ENCODE results near the gene CDON. TPM values are rescaled to one million over a fixed set of nuclear protein-coding genes. Genes with fewer than 3 reads are reported as not detected.

CDON gene
- total and polyA plus RNA-seq, 2 of the 13 experiments (the other 11 are each of a cell fraction or from before 2014, with no cell fraction given): 9.6 to 12.8 TPM

- no peaks in the 10 kb centered on the region for H3K79me2 ChIP-seq (ENCODE audit: insufficient read depth, low read length)
- no peak overlapping the region for H3K4me3 ChIP-seq (replicated peaks in 1 of 3; ENCODE audit: insufficient read depth in 1 of 3, low read depth in 2 of 3, low read length in 3 of 3)
- no peaks in the 10 kb centered on the region for H3K27me3 ChIP-seq (ENCODE audit: control insufficient read depth in 1 of 2, insufficient read depth in 2 of 2, low read length in 2 of 2)
- intact Hi-C loops (cut with micrococcal nuclease; ENCODE audit: unreplicated experiment): no loop called here
- ChIA-PET CTCF (ENCODE audit: low intra/inter-chr PET ratio, low total read pairs) (no interaction called here), POLR2A (no interaction called here)
- in situ Hi-C loops (cut with HindIII; ENCODE audit: extremely low pct_ligation_motif_present, low pct_unique_long_range_greater_than_20kb): no loop called here
- ATAC-seq (no peak), DNase-seq (ENCODE audit: low spot score) (no peak), FAIRE-seq (no peak)
- no peak overlapping the region for H3K4me2 ChIP-seq (ENCODE audit: low read depth, low read length)
- no peak overlapping the region for H3K9ac ChIP-seq (ENCODE audit: insufficient read depth, low read depth, low read length)
- BruUV-seq (replicated peaks): no TSS peak
- no peaks in the 10 kb centered on the region for H3K9me3 ChIP-seq (ENCODE audit: low read length)
- H3K4me1 ChIP-seq (ENCODE audit: insufficient read depth, low read length): peaks cover 21% of the 10 kb centered on the region
- no peaks in the 10 kb centered on the region for H4K20me1 ChIP-seq (ENCODE audit: insufficient read depth, low read length)
- TF ChIP-seq ZNF691 (CRISPR knock-in tag; IDR thresholded peaks at IDR 0.05; ENCODE audit: borderline replicate concordance, low read depth) (no peak), PCBP1 (IDR thresholded peaks at IDR 0.05; ENCODE audit: borderline replicate concordance, low read depth, low read length) (peak; percentile 87; the same call in 1 of the 2 replicates), DBP (CRISPR knock-in tag; IDR thresholded peaks at IDR 0.05; ENCODE audit: not compliant biosample characterization) (no peak), MXD1 (CRISPR knock-in tag; IDR thresholded peaks at IDR 0.05) (no peak), ZNF513 (CRISPR knock-in tag; conservative IDR thresholded peaks at IDR 0.05) (no peak), PREB (CRISPR knock-in tag; IDR thresholded peaks at IDR 0.05) (no peak), ZNF75D (CRISPR knock-in tag; IDR thresholded peaks at IDR 0.05; ENCODE audit: borderline replicate concordance) (no peak), HNRNPK (IDR thresholded peaks at IDR 0.05; ENCODE audit: low read depth, low read length, poor library complexity, severe bottlenecking) (peak; percentile 98)
- H2AFZ ChIP-seq (ENCODE audit: low read length): no peak overlapping the region
- no peak overlapping the region for H3K27ac ChIP-seq (ENCODE audit: extremely low read length, insufficient read depth, low read length)
- peaks cover 0 to 3% of the 10 kb centered on the region in 2 experiments; a peak in 2 of 5 replicates for H3K36me3 ChIP-seq (replicated peaks in 1 of 2; ENCODE audit: control insufficient read depth in 1 of 2, insufficient read depth in 2 of 2, low read length in 2 of 2)
Observed at GRCh38 chr11:125974284-125974683, 88.4 kb downstream of the CDON start.

All from HepG2 (cell line).